Activated CD4-positive, alpha-beta T cell treated with anti-CD3 and anti-CD28 coated beads, Interleukin-2, amount 50 U/mL, for 48 hours (primary cell): ENCODE data around the gene CLEC16A.
A peak's percentile ranks its signal among the peaks of the same experiment; 100 is the strongest.

ENCODE experiments used
- DNase-seq, 2 experiments: peaks; one replicate each; pipeline ENCODE4 v3.0.0-alpha.2; 2020

The CLEC16A gene

GRCh38 chr16:11128211-11129141 lies 184.1 kb downstream of the CLEC16A start:
- no peak for DNase-seq

- DNase-seq, result no peak
Measured at GRCh38 chr16:11129378-11129781, 185.0 kb downstream of the CLEC16A start.

- no peak for DNase-seq
Measured at GRCh38 chr16:11130978-11131665, 186.8 kb downstream of the CLEC16A start.

GRCh38 chr16:11131706-11132105 lies 187.3 kb downstream of the CLEC16A start:
- DNase-seq, result no peak

- no peak for DNase-seq
Measured at GRCh38 chr16:11133344-11133943, 189.1 kb downstream of the CLEC16A start.

GRCh38 chr16:11134722-11135463 lies 190.5 kb downstream of the CLEC16A start:
- DNase-seq, result no peak

GRCh38 chr16:11135464-11135973 lies 191.2 kb downstream of the CLEC16A start:
- no peak for DNase-seq

GRCh38 chr16:11136600-11136999 lies 192.2 kb downstream of the CLEC16A start:
- no peak for DNase-seq

GRCh38 chr16:11138022-11138768 lies 193.8 kb downstream of the CLEC16A start:
- DNase-seq, result no peak

- no peak for DNase-seq
Measured at GRCh38 chr16:11138769-11139325, 194.5 kb downstream of the CLEC16A start.

- no peak for DNase-seq
Measured at GRCh38 chr16:11139326-11140097, 195.1 kb downstream of the CLEC16A start.

GRCh38 chr16:11140098-11140375 lies 195.7 kb downstream of the CLEC16A start:
- peak; percentile 49 to 62 for DNase-seq

- DNase-seq, result no peak
Measured at GRCh38 chr16:11140466-11140865, 196.1 kb downstream of the CLEC16A start.

GRCh38 chr16:11140867-11141266 lies 196.5 kb downstream of the CLEC16A start:
- no peak for DNase-seq

GRCh38 chr16:11141409-11142260 lies 197.3 kb downstream of the CLEC16A start:
- DNase-seq, result no peak

GRCh38 chr16:11142261-11142630 lies 197.9 kb downstream of the CLEC16A start:
- no peak for DNase-seq

- no peak for DNase-seq
Measured at GRCh38 chr16:11142951-11143350, 198.6 kb downstream of the CLEC16A start.

- DNase-seq, result no peak
Measured at GRCh38 chr16:11143372-11144035, 199.1 kb downstream of the CLEC16A start.

GRCh38 chr16:11144122-11144521 lies 199.8 kb downstream of the CLEC16A start:
- no peak for DNase-seq
